Transverse colon (tissue), 4 donors: ENCODE data around the gene SMAD7.

ENCODE experiments used
- EP300 ChIP-seq: sonication (generic); formaldehyde crosslinking; IDR thresholded peaks from one replicate; pipeline ENCODE4 v1.6.1; 2017; ENCODE audit warnings: antibody characterized with exemption, low read depth
- POLR2A ChIP-seq: fragments of 450-650 bp; IDR thresholded peaks from one replicate; pipeline ENCODE4 v1.6.1; 2016; ENCODE audit warnings: antibody characterized with exemption, mild to moderate bottlenecking, moderate library complexity
- POLR2AphosphoS5 ChIP-seq, 3 donors: sonication (generic); formaldehyde crosslinking; IDR thresholded peaks; one replicate each; pipeline ENCODE4 v1.6.1; 2016; ENCODE audit warnings: antibody characterized with exemption in 3 of 3
- TF ChIP-seq, protein P1 (sequence below), 5 experiments: fragments of 200-600 bp in 3 of 5; fragments of 450-650 bp in 2 of 5; sonication (generic) in 3 of 5; IDR thresholded peaks; 1 replicate in 2 of 5; 2 replicates in 3 of 5; pipeline ENCODE4 v1.5.1; 2016 to 2017; ENCODE audit warnings: antibody characterized with exemption in 5 of 5, inconsistent platforms in 3 of 5, mild to moderate bottlenecking in 2 of 5, moderate library complexity in 1 of 5

DNA sequence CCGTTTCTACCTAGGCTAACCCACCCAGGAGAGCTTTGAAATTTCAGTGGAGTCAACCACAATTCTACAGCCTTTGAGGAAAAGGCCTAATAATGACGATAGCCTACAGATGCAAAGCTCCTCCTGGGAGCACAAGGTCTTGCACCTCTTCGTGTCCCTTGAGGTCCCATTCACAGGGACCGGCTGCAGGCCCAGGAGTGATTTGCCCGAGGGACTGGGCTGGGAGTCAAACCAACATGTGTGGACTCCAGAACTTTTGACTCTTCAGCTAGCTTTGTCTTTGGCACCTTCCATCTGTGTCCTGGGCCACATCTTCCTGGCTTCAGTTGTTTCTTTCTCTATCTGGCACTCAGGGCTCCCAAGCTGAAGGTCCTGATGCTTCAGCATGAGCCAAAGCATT, 76.5 kb downstream of the SMAD7 start:
- TF ChIP-seq, protein P1, sequence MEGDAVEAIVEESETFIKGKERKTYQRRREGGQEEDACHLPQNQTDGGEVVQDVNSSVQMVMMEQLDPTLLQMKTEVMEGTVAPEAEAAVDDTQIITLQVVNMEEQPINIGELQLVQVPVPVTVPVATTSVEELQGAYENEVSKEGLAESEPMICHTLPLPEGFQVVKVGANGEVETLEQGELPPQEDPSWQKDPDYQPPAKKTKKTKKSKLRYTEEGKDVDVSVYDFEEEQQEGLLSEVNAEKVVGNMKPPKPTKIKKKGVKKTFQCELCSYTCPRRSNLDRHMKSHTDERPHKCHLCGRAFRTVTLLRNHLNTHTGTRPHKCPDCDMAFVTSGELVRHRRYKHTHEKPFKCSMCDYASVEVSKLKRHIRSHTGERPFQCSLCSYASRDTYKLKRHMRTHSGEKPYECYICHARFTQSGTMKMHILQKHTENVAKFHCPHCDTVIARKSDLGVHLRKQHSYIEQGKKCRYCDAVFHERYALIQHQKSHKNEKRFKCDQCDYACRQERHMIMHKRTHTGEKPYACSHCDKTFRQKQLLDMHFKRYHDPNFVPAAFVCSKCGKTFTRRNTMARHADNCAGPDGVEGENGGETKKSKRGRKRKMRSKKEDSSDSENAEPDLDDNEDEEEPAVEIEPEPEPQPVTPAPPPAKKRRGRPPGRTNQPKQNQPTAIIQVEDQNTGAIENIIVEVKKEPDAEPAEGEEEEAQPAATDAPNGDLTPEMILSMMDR (IDR thresholded peaks at IDR 0.05): no peak
- no peak for TF ChIP-seq EP300
- TF ChIP-seq POLR2A: no peak
- no peak for TF ChIP-seq POLR2AphosphoS5 (IDR thresholded peaks at IDR 0.05)
